NCI-H748 treated with DMSO at 0.1 percent for 48 hours (cell line): ENCODE measurements around the gene LLGL2.
"Not testable (repeated sequence)": the region's sequence is repeated elsewhere in the genome, so short reads cannot be mapped to it uniquely, and the experiment has no call there.

Source experiments
- DNase-seq: peaks from one replicate; lab custom pipeline; 2025; lab: John Stamatoyannopoulos, UW

LLGL2 gene, protein sequence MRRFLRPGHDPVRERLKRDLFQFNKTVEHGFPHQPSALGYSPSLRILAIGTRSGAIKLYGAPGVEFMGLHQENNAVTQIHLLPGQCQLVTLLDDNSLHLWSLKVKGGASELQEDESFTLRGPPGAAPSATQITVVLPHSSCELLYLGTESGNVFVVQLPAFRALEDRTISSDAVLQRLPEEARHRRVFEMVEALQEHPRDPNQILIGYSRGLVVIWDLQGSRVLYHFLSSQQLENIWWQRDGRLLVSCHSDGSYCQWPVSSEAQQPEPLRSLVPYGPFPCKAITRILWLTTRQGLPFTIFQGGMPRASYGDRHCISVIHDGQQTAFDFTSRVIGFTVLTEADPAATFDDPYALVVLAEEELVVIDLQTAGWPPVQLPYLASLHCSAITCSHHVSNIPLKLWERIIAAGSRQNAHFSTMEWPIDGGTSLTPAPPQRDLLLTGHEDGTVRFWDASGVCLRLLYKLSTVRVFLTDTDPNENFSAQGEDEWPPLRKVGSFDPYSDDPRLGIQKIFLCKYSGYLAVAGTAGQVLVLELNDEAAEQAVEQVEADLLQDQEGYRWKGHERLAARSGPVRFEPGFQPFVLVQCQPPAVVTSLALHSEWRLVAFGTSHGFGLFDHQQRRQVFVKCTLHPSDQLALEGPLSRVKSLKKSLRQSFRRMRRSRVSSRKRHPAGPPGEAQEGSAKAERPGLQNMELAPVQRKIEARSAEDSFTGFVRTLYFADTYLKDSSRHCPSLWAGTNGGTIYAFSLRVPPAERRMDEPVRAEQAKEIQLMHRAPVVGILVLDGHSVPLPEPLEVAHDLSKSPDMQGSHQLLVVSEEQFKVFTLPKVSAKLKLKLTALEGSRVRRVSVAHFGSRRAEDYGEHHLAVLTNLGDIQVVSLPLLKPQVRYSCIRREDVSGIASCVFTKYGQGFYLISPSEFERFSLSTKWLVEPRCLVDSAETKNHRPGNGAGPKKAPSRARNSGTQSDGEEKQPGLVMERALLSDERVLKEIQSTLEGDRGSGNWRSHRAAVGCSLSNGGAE

DNA sequence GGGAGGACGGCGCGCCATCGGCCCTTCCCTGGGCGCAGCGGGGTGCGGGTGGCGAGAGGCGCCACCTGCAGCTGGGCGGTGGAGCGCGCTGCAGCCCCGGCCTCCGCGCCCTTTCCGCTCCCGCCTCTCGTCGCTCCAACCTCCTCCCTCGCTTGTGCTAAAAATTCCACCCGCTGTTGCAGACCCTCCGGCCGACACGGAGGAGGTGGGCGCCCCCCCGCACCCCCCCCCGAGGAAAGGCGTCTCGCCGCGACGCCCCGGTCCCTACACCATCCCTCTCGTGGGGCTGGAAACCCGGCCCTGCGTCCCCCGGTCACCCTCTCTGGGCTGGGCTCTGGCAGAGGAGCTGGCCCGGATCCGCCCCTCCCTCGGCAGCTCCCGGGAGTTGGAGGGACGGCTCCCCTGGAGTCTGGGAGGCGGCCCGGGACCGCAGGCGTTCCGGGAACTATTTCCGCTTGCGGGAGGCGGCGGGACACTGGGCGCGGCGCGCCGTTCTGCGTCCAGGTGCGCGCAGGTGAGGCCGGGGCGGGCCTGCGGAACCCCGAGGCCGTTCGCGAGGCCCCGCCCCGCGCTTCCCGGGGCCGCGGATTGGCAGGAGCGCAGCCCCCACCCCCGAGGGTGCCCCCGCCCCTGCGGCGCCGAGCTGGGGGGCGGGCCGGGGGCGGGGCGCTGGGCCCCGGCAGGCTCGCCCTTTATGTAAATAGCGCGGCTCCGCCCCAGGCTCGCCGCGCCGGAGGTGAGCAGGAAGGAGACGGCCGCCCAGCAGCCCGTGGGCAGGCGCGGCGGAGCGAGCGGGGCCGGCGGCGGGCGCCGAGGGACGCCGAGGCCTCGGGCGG, at the start of gene LLGL2:
TSS of gene LLGL2 (plus strand) at position 728 of the 836 bp plus-strand sequence. CDS start 17,730 bp downstream, outside the sequence.
- DNase-seq = peak; percentile 74

DNA sequence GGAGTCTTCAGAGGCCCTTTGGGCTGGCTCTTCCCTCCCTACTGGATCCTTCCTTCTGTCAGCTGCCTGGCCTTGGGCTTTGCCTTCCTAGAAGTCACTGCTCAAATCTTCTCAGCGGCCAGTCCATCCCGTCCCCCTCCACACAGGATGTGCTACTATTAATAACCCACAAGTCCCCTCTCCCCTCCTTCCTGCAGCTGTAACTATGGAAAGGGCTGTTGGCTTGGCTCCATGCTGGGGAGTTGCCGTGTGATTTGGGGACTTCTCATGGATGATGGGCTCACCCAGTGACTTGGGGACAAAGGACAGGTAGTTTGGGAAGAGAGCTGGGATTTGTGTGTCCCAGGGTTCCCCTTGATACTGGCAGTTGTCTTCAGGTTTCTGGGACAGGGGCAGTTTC, 49.6 kb upstream of the LLGL2 start:
- no peak for DNase-seq

DNA sequence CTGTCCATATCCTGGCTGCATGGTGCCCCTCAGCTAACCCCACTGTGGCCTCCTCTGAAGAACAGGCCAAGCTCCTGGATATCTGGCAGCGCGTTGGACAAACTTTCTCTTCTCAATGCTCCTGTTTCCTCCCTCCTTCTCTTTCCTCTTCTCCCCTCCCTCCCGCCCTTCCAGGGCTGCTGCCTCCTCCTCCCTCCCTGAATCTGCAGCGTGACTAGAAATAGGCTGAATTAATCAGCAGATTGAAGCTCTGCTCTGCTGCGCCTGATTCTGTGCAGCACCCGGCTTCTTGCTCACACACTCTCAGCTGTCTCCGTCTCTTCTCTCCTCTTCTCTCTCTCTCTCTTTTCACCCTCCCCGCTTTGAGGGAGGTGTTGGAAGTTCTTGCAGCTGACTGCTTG, 49.2 kb upstream of the LLGL2 start:
- no peak for DNase-seq

DNA sequence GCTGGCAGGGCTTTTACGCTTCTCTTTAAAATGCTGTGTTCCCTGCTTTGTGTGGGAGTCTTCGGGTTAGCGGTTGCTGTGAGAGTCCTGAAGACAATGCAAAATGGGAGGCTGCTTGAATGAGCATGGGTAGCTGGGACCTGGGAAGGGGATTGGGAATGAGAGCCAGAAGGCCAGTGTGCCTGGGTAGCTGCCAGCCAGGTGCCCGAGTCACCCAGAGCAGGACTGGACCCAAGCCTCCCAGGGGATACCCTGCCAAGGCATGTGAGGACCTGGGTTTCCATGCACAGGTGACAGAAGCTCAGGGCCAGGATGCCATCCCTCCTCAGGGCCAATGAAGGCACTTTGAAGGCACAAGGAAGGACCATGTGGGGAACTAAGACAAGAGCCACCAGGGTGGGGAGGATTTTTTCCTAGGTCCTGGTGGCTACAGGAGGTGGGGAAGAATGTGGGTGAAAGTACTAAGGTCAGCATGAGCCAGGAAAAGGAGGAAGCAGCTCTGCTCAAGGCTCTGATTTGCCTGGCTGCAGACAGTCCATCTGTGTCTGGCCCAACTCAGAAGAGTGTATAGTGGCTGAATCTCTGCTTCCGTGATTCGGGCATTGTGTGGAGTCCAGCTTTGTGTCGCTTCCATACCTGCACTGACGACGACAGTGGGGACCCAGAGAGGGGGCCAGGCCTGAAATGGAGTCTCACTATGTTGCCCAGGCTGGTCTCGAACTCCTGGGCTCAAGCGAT, 48.6 kb upstream of the LLGL2 start:
- DNase-seq = no peak

DNA sequence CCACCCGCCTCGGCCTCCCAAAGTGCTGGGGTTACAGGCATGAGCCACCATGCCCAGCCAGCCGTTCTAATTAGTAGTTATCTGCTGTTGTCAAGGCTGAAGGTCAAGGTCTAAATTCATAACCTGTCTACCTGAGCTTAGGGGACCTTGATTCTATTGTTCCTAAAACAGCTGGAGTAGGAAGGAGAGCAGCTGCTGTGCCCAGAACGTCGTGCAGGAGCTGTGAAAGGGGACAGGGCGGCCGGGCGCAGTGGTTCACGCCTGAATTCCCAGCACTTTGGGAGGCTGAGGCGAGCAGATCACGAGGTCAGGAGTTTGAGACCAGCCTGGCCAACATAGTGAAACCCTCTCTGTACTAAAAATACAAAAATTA, 48.0 kb upstream of the LLGL2 start:
- DNase-seq = not testable (repeated sequence)

DNA sequence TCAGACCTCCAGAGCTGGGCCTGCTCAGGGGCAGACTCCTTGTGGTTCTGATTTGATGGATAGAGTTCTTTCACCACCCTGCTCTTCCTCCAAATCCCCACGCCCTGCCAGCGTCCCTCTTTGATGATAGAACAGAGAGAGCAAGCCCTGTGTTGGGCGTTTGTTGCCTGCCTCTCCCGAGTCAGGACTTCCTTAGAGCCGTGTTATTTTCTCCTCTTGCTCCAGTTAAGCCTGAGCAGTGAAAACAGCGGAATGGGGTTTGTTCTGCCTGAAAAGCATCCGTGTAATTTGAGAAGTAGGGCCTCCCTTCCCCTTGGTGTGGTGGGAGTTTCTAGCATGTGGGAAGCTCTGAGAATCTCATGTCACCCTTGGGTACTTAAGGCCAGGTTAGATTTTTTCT, 47.0 kb upstream of the LLGL2 start:
- DNase-seq = no peak

DNA sequence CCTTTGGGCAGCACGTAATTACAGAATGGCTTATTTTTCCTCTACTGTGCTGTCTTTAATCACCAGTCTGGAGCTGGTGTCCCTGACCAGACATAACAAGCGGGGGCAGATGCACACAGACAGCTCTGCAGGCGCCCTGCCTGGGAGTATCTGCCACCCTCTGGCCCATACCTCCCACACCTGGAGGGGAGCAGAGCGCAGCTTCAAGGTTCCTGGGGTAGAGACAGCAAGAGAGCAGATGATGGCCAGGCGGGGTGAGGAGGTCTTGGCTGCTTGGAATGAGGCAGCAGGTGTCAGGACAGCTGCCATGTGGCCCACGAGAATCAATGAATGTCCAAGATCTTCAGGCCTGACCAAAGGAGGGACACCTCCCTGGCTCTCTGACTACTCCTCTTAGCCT, 45.2 kb upstream of the LLGL2 start:
- no peak for DNase-seq

DNA sequence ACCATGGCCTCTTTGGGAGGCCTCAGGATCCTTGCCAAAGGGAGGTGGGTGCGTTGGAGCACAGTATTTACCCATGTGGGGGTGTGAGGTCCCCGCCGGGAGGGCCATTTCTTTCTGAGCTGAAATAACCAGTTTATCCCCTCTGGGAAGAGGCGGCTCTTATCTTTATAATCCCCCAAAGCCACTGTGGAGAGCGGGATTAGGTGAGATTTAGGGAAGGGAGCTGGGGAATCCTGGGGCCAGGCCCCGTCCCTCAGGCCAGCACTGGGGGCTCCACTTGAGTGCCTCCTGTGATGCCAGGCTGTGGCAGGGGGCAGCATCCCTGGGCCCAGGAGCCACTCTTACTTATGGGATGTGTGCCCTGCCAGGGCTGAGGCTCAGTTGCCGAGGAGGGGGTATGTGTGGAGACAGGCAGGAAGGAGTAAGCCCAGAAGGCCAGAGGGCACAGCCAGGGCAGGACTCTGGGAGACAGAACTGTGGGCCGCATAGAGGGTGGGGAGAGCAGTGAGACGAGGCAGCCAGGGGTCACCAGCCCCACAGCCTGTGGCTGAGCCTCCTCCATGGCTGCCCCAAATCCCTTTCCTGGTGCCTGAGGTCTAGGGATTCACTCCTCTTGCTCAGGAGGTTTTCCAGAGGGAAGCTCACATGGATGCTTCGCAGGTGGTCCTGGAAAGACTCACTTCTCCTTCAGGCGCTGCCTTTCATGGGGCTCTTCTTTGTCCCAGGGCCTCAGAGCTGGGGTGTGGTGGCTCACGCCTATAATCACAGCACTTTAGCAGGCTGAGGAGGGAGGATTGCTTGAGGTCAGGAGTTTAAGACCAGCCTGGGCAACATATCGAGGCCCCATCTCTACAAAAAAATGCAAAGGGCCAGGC, 44.1 kb upstream of the LLGL2 start:
- no peak for DNase-seq

DNA sequence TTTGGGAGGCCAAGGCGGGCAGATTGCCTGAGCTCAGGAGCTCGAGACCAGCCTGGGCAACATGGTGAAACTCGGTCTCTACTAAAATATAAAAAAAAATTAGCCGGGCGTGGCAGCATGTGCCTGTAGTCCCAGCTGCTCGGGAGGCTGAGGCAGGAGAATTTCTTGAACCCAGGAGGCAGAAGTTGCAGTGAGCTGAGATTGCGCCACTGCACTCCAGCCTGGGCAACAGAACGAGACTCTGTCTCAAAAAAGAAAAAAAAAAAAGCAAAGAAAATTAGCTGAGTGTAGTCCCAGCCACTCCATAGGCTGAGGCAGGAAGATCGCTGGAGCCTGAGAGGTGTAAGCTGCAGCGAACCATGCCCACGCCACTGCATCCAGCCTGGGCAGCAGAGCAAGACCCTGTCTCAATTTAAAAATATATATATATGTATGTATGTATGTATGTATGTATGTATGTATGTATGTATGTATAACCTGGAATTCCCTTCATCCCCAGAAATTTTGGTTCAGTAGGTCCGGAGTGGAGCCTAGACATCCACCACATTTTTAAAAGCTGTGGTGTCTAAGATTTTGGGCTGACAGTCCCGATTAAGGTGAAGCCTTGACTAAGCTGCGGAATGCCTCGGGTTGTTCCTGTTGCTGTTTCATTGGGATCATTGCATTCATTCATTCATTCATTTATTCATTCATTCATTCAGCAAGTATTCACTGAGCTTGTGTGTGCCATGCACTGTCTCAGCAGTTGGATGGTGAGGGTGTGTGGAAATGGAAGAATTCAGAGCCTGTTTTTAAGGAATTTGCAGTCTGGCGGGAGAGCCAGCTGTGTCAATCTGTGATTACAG, 43.2 kb upstream of the LLGL2 start:
- DNase-seq = no peak

DNA sequence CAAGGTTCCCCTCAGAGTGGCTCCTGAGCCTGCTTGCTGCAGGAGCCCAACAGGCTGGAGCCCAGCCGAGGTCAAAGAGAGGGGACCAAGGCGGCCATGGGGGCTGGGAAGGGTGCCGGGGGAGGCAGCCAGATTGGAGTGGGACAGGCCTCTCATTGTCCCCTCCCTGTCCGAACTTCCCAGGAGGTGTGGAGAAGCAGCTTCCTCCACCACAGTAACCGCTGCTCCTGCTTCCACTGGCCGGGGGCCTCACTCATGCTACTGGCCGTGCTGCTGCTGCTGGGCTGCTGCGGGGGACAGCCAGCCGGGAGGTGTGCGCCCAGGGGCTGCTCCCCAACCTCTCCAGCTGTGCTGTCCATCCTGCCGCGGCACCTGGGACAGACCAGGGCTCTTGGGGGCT, 39.8 kb upstream of the LLGL2 start:
- DNase-seq = no peak

DNA sequence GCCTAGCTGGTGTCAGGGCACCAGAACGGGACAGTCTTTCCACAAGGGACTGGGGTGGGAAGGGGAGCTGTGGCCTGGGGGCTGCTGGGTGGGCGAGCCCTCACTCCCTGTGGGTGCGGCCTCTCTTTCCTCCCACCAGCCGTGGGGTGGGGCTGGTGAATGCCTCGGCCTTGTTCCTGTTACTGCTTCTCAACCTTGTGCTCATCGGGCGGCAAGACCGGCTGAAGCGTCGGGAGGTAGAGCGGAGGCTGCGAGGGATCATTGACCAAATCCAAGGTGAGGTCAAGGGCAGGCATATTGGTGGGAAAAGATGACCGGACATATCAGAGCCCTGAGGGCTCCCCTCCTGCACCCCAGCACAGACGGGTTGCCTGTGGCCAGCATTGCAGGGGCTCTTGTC, 39.3 kb upstream of the LLGL2 start:
- DNase-seq = no peak

DNA sequence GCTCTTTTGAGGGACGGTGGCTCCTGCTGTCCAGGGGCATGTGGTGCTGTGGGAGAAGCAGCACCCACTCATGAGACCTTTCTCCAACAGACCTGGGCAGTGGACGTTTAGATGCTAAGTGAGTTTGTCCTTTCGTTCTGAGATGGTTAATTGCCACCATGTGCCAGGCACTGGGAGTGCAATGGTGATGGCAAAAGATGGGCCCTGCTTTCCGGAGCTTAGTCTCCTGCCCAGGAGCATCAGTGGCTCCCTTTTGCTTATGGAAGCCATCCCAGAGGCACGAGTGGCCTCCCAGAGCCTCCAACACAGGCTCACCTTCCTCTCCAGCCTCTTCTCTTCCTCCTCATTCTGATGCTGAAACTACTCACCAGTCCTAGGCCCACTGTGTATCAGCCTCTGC, 38.5 kb upstream of the LLGL2 start:
- no peak for DNase-seq

DNA sequence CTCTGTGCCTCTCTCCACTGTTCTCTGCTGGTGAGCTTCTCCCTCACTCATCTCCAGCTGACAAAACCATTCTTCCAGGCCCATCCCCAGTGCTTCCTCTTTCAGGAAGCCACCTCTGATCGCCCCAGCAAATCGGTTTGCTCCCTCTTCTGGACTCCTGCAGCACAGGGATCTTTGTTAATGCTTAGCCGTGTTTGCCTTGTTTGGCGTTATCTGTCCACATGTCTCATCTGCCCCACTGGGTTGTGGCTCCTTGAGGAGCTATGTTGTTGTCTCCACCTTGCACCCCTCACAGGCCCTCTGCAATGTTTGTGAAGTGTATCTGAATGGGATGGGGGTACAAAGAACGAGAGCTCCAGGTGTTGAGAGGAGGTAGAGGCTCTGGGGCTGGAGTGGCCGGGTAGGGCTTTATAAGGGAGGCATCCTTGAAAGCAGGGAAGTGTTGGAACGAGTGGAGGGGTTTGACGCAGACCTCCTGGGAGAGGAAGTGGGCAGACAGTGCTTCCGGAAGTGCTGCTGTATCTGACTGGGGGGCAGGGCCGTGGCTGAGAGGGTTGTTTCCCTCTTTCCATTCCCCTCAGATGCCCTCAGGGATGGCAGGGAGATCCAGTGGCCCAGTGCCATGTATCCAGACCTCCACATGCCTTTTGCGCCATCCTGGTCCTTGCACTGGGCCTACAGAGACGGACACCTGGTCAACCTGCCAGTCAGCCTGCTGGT, 38.0 kb upstream of the LLGL2 start:
- DNase-seq = no peak

DNA sequence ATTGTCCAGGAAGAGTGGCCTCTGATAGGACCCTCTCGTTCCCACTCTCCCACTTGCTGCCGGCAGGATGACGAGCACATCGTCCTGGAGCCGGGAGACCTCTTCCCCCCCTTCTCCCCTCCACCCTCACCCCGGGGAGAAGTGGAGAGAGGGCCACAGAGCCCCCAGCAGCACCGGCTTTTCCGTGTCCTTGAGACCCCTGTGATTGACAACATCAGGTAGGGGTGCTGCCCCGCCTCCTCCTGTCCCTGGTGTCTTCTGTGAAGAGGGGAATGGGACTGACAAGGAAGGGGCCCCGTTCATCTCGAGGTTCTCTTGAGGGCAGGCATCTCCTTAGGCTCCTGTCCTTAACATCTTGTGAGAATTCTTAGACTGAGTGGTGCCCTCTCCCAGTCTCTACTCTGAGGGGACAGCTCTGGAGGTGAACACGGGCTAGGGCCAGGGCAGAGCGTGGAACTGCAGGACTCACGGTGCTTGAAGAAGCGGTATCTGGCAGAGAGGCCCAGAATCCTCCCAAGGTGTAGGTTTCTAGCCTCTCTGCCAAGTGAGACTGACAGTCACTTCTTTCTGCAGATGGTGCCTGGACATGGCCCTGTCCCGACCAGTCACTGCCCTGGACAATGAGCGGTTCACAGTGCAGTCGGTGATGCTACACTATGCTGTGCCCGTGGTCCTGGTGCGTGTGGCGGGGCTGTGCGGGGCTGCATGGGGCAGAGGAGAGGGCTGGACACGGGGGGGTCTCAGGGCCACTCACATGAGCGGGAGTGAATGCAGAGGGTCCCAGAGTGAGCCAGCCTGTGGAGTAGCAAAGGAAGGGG, 36.6 kb upstream of the LLGL2 start:
- DNase-seq = no peak

DNA sequence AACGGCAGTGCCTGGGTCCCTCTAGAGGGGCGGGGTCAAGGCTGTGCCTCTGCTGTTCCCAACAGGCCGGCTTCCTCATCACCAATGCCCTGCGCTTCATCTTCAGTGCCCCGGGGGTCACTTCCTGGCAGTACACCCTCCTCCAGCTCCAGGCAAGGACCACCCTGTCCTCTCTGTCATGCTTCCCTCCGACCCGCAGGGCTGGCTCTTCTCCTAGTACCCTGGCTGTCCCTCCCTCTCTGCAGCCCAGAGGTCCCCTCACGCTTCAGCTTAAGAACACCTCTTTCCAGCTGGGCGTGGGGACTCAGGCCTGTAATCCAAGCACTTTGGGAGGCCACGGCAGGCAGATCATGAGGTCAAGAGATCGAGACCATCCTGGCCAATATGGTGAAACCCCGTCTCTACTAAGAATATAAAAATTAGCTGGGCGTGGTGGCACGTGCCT, 36.0 kb upstream of the LLGL2 start:
- no peak for DNase-seq

DNA sequence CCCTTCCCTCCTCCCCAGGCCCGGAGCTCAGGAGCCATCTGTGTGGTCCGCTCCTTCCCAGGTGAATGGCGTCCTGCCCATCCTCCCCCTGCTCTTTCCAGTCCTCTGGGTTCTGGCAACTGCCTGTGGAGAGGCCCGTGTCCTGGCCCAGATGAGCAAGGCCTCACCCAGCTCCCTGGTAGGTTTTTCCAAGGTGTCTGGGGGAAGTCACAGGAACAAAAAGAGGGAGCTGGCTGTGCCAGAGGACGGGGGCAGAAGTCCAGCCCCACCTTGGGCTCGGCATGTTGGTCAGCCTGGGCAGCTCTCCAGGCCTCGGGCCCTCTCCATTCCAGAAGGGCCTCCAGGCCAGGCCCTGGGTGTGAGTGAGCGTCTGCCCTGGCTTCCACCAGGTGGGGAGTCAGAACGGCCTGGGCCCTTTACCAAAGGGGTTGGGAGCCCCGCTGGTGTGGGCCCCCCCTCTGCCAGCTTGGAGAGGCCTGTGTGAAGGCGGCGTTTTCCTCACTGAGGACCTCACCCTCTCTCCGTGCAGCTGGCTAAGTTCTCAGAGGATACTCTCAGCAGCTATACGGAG, 35.2 kb upstream of the LLGL2 start:
- DNase-seq = no peak

DNA sequence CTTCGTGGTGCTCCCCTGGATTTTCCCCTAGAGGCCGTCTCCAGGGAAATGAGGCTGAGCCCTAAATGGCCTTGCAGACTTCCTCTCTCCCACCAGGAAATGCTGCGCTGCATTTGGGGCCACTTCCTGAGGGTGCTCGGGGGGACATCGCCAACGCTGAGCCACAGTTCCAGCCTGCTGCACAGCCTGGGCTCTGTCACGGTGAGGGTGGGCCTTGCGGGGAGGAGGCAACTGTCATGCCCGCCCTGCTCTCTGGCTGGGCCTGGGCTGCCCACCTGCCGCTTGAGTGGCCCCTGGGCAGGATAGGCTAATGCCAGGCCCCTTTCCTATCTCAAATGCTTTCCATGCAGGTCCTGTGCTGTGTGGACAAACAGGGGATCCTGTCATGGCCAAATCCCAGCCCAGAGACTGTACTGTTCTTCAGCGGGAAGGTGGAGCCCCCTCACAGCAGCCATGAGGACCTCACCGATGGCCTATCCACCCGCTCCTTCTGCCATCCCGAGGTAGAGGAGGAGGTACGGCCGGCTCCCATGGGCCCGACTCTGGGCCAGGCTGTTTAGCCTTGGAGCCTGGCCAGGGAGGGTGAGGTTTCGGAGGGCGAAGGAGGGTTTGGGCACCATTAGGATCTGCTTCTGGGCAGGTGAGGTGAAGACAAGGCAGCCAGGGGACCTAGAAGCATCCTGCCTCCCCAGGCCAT, 34.4 kb upstream of the LLGL2 start:
- no peak for DNase-seq
